NCI-H82 (cell line): Measurements from ENCODE around the gene PRKAA1.
"Not testable (repeated sequence)": the region's sequence is repeated elsewhere in the genome, so short reads cannot be mapped to it uniquely, and the experiment has no call there.

Experiments
- DNase-seq: peaks from one replicate; lab custom pipeline; 2025; lab: John Stamatoyannopoulos, UW

PRKAA1 gene

DNA sequence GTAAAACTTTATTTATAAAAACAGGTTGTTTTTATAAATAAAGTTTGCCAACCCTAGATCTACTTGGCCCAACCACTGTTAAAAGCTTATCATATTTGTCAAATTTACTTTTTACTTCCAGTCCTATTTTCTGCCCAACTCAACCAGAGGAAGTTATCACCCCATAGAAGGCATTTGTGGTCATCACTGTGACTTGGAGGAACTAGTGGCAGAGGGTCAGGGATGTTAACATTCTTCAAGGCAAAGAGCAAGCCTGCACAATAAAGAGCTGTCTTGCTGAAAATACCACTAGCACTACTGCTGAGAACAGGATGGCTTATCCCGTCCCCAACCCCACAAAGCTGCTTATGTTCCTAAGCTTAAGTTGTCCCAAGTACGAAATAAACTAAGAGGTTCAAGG is 64.7 kb downstream of the PRKAA1 start:
- peak; percentile 60 for DNase-seq

DNA sequence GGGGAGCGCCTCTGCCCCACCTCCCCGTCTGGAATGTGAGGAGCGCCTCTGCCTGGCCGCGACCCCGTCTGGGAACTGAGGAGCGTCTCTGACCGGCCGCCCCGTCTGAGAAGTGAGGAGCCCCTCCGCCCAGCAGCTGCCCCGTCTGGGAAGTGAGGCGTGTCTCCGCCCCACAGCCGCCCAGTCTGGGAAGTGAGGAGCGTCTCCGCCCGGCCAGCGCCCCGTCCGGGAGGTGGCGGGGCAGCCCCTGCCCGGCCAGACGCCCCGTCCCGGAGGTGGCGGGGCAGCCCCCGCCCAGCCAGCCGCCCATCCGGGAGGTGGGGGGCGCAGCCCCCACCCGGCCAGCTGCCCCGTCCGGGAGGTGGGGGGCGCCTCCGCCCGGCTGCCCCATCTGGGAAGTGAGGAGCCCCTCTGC is 75.7 kb downstream of the PRKAA1 start:
- not testable (repeated sequence) for DNase-seq

DNA sequence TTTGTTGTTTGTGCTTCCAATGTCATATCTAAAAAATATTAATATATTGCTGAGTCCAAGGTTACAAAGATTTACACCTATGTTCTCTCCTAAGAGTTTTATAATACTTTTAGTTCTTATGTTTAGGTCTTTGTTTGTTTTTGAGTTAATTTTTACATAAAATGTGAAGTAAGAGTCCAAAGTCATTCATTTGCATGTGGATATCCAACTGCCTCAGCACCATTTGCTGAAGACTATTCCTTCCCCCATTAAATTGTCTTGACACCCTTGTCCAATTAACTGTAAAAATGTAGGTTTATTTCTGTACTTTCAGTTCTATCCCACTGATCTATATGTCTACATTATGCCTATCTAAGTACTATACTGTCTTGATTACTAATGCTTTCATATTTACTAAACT is 78.1 kb downstream of the PRKAA1 start:
- DNase-seq, result no peak

DNA sequence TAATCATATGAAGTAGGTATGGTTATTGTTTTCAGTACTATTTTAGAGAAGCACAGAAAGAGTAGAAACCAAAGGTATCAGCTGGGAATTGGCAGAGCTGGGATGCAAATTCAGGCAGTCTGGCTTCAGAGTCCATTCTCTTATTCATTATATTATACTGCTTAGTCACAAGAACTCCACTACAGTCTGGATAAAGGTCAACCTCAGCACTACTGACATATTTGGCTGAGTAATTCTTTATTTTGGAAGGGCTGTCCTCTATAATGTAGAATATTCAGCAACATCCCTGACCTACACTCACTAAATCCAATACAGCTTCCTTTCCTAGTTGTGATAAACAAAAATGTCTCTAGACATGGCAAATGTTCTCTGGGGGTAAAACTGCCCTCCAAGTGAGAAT is 80.9 kb downstream of the PRKAA1 start:
- DNase-seq, result no peak

DNA sequence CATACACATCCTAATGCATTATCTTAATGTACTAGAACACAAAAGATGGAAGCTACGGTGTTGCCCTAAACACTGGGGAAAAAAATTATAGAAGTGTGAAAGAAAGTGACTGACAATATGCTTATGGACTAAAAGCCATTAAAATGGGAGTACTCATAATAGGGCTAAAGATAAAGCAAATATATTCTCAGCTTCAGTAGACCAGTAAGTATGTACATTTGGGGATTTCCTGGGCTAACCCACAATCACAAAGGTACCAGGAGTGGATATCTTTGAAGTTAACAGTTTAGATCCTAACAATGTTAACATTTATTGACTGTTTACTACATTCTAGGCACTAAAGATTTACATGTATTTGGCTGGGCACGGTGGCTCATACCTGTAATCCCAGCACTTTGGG is 81.6 kb downstream of the PRKAA1 start:
- no peak for DNase-seq

DNA sequence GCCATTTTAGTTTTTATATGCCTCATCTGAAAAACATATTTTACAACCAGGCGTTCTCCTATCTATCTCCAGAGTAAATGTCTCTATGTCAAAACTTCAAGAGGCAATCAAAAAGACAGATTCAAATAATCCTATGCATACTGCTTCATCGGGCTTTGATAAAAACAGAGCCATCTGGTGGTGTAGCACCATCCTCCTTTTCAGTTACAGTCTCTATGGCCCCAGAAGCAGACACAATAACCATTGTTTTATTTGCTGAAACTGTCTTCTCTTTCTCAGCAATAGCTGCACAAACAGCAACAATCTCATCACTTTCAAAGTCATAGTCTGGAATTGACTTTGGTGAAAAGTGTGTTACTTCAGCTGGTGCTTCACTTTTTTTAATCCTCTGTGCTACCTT is 82.2 kb downstream of the PRKAA1 start:
- DNase-seq, result peak; percentile 12

DNA sequence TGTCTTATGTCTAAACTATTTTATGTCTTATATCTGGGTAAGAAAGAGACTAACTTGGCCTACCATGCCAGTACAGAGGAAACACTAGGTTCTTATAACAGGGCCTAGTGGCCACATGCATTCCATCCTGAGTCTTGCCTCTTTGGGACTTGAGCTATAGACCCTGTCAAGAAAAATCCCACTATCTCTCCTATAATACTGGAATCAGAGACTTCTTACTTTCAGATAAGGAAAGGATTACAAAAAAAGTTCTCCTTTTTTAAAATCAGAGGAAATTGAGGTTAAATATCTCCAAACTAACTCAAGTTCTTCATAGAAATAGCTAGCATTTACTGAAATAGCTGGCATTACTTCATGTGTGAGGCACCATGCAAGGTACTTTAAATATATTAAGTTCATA is 84.2 kb downstream of the PRKAA1 start:
- DNase-seq, result no peak

DNA sequence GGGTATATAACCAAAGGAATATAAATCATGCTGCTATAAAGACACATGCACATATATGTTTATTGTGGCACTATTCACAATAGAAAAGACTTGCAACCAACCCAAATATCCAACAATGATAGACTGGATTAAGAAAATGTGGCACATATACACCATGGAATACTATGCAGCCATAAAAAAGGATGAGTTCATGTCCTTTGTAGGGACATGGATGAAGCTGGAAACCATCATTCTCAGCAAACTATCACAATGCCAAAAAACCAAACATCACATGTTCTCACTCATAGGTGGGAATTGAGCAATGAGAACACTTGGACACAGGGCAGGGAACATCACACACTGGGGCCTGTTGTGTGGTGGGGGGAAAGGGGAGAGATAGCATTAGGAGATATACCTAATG is 87.6 kb downstream of the PRKAA1 start:
- DNase-seq, result not testable (repeated sequence)
